ENCODE data around the gene SERPINA3. TPM values are rescaled to one million over a fixed set of nuclear protein-coding genes. Genes with fewer than 3 reads are reported as not detected.

The SERPINA3 gene
- total RNA-seq, 1 donor from 2014 or later: not detected

DNA sequence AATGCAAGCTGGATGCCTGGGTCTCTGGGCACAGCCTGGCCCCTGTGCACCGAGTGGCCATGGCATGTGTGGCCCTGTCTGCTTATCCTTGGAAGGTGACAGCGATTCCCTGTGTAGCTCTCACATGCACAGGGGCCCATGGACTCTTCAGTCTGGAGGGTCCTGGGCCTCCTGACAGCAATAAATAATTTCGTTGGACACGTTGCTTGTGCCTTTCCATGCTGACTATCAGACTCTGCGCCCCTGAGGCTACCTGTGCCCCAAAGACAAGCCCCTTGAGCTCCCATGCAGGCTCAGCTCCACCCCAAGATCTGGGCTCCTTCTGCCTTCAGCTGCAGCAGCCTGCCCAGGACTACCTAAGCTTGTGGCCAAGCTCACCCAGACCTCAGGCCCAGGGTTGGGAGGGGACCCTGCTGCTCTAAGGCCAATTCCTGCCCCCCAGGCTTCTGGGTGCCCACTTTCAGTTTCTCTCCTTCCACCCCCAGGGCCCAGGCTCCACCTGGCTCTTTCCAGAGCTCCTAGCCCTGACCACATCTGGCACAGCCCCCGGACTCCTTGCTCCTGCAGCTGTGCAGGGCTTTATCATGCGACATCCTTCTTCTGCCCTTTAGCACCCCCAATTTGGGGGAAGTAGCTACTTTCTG lies 11.8 kb downstream of the SERPINA3 start:
- no peaks in the 10 kb centered on the region for H3K4me1 Mint-ChIP-seq
- Histone ChIP-seq H3K9ac (no peak overlapping the region), H3K36me3 (no peaks in the 10 kb centered on the region), H3K4me1 (no peaks in the 10 kb centered on the region), H3K9me3 (ENCODE audit: low read depth) (no peaks in the 10 kb centered on the region), H2AFZ (replicated peaks) (no peak overlapping the region), H3K79me2 (ENCODE audit: low read depth) (no peaks in the 10 kb centered on the region), H3K27ac (no peak overlapping the region), H3F3A (ENCODE audit: low read depth) (no peaks in the 10 kb centered on the region), H4K20me1 (ENCODE audit: low read depth) (no peaks in the 10 kb centered on the region), H3K4me2 (no peak overlapping the region), H3K4me3 (no peak overlapping the region), H3K27me3 (no peaks in the 10 kb centered on the region)
- H3K27me3 Mint-ChIP-seq (ENCODE audit: insufficient read depth, low read depth): peaks cover 8% of the 10 kb centered on the region
- no peak for TF ChIP-seq EZH2 (IDR thresholded peaks at IDR 0.05)
- no peak for TF ChIP-seq CTCF (IDR thresholded peaks at IDR 0.05)
- TF ChIP-seq EZH2phosphoT487 (IDR thresholded peaks at IDR 0.05): no peak
- H3K27ac Mint-ChIP-seq: no peak overlapping the region
- no peaks in the 10 kb centered on the region for H3K36me3 Mint-ChIP-seq
- peaks cover 15% of the 10 kb centered on the region for H3K9me3 Mint-ChIP-seq
- no peak overlapping the region for H3K4me3 Mint-ChIP-seq
- no peak for DNase-seq (ENCODE audit: low spot score)

- H3K9me3 ChIP-seq (ENCODE audit: low read depth): no peaks in the 10 kb centered on the region
- Mint-ChIP-seq H3K27ac (no peak overlapping the region), H3K36me3 (no peaks in the 10 kb centered on the region), H3K4me1 (no peaks in the 10 kb centered on the region), H3K27me3 (ENCODE audit: insufficient read depth, low read depth) (peaks cover 8% of the 10 kb centered on the region), H3K4me3 (no peak overlapping the region), H3K9me3 (peaks cover 8% of the 10 kb centered on the region)
- no peaks in the 10 kb centered on the region for H4K20me1 ChIP-seq (ENCODE audit: low read depth)
- no peak overlapping the region for H3K27ac ChIP-seq
- DNase-seq (ENCODE audit: low spot score): no peak
- no peak overlapping the region for H3K9ac ChIP-seq
- no peaks in the 10 kb centered on the region for H3K79me2 ChIP-seq (ENCODE audit: low read depth)
- no peak overlapping the region for H3K4me3 ChIP-seq
- no peaks in the 10 kb centered on the region for H3F3A ChIP-seq (ENCODE audit: low read depth)
- no peaks in the 10 kb centered on the region for H3K36me3 ChIP-seq
- H2AFZ ChIP-seq (replicated peaks): no peak overlapping the region
- no peaks in the 10 kb centered on the region for H3K27me3 ChIP-seq
- no peak overlapping the region for H3K4me2 ChIP-seq
- no peaks in the 10 kb centered on the region for H3K4me1 ChIP-seq
- TF ChIP-seq CTCF (IDR thresholded peaks at IDR 0.05) (no peak), EZH2 (IDR thresholded peaks at IDR 0.05) (no peak), EZH2phosphoT487 (IDR thresholded peaks at IDR 0.05) (no peak)
Measured at GRCh38 chr14:94624537-94625352, 12.6 kb downstream of the SERPINA3 start.

- no peak overlapping the region for H3K27ac Mint-ChIP-seq
- Histone ChIP-seq H2AFZ (replicated peaks) (no peak overlapping the region), H3K36me3 (no peaks in the 10 kb centered on the region), H3K9me3 (ENCODE audit: low read depth) (no peaks in the 10 kb centered on the region), H3K9ac (no peak overlapping the region), H3F3A (ENCODE audit: low read depth) (no peaks in the 10 kb centered on the region), H3K27me3 (no peaks in the 10 kb centered on the region), H3K27ac (no peak overlapping the region), H3K4me3 (no peak overlapping the region), H3K4me1 (no peaks in the 10 kb centered on the region), H4K20me1 (ENCODE audit: low read depth) (no peaks in the 10 kb centered on the region), H3K4me2 (no peak overlapping the region), H3K79me2 (ENCODE audit: low read depth) (no peaks in the 10 kb centered on the region)
- H3K9me3 Mint-ChIP-seq: peaks cover 2% of the 10 kb centered on the region
- TF ChIP-seq EZH2 (IDR thresholded peaks at IDR 0.05) (no peak), CTCF (IDR thresholded peaks at IDR 0.05) (no peak), EZH2phosphoT487 (IDR thresholded peaks at IDR 0.05) (no peak)
- no peaks in the 10 kb centered on the region for H3K4me1 Mint-ChIP-seq
- H3K4me3 Mint-ChIP-seq: no peak overlapping the region
- no peak for DNase-seq (ENCODE audit: low spot score)
- peaks cover 6% of the 10 kb centered on the region for H3K27me3 Mint-ChIP-seq (ENCODE audit: insufficient read depth, low read depth)
- no peaks in the 10 kb centered on the region for H3K36me3 Mint-ChIP-seq
Measured at GRCh38 chr14:94625353-94625635, 13.1 kb downstream of the SERPINA3 start.
